GM10847 (cell line): ENCODE results near the gene ROCK2.

Source experiments
- POLR2A ChIP-seq: IDR thresholded peaks from 2 replicates; pipeline ENCODE4 v1.6.1; 2011; ENCODE audit not compliant: insufficient read length; ENCODE audit errors: extremely low read depth

The ROCK2 gene

DNA sequence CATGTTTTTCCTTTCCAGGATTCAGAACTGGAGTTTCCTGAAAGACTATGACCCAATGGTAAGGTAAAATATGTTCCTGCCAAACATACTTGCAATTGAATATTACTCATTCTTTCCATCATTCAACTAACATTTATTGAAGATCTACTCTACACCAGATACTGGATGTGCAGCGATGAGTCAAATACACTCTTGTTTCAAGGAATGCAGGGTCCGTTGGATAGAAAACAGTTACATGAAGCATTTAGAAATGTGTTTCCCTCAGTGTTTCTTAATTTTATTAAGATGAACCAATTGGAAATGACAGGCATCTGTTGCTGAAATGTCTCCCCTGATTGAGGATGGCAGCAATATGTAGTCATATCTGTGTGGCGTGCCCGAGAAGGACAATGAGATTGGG lies 203.9 kb downstream of the ROCK2 start:
- no peak for TF ChIP-seq POLR2A

DNA sequence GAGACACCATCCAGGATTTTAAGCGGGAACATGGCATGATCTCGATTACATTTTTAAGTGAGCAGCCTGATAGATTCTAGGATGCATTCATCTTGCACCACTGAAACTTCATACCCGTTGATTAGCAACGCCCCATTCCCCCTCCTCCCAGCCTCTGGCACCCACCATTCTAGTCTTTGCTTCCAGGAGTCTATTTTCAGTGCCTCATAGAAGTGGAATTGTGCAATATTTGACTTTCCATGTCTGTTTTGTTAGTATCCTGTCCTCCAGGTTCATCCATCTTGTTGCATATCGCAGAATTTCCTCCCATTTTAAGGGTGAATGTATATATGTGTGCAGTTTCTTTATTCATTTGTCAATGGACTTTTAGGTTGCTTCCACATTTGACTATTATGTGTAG lies 210.1 kb downstream of the ROCK2 start:
- no peak for TF ChIP-seq POLR2A

DNA sequence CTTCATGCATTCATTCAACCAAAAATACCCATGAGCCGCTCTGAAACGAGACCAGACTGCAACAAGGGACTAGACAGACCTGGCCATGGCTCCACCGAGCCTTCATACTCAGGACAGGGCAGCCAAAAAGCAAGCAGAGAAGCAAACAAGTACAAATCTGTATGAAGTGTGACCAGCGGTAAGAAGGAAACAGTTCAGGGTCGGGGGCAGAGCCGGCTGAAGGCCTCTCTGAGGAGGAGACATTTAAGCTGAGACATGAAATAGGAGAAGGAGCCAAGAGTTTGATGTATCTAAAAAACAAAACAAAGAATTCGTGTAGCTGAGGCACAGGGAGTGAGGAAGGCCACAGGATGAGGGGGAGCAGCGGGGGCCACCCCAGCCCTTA lies 210.5 kb downstream of the ROCK2 start:
- TF ChIP-seq POLR2A: no peak

DNA sequence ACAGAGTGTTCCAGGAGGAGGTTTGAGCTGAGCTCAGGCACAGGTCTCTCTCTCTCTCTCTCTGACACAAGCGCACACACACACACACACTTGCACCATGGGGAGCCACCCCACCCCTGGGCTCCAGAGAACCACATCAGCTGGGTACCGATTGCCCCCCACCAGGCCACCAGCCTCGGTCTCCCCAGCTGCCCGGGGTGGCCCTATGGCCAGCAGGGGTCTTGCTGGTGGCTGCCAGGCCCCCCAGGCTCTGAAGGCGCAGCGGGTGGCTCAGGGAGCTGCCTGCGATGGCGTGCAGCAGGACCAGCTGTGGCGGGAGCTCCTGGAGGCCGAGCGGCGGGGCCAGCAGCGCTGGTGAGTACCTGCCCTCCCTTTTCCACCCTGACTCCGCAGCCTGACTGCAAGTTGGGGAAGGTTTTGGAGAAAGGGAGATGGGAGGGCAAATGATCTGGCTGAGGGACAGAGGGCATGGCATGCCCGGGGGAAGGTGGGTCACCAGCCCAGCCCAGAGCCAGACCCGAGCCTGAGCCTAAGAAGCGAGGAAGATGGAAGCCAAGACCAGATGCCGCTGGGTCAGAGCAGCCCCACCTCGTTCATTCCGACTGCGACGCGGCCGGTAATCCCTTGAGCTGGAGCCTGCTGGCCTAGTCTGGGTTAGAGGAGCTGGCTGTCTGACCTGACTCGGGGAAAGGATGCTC lies 211.0 kb downstream of the ROCK2 start:
- TF ChIP-seq POLR2A: no peak

DNA sequence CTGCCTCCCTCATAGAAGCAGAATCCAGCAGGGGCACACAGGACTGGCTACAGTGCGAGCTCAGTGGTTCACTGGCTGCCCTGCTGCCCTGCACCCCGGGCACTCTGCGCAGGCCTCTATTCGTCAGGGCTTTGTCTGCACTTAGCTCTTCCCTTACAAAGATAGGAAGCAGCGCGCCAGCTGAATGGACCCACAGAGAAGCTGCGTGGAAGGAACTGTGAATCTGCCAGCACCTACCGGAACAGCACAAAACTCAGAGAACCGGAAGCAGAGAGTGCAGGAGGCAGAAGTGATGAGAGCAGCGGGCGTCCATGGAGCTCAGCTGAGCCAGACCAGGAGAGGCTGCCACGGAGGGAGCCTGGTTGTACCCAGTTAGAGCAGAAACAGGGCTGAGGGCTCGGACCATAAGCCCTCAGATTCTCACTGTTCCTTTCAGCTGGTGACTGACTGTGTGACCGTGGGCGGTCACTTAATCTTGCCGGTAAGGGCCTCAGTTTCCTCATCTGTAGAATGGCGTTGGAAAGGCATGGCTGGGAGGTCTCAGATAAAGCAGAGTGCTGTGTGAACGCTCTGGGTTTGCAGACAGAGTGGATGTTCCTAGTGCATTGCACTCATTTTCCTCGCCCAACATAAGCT lies 212.3 kb downstream of the ROCK2 start:
- no peak for TF ChIP-seq POLR2A

DNA sequence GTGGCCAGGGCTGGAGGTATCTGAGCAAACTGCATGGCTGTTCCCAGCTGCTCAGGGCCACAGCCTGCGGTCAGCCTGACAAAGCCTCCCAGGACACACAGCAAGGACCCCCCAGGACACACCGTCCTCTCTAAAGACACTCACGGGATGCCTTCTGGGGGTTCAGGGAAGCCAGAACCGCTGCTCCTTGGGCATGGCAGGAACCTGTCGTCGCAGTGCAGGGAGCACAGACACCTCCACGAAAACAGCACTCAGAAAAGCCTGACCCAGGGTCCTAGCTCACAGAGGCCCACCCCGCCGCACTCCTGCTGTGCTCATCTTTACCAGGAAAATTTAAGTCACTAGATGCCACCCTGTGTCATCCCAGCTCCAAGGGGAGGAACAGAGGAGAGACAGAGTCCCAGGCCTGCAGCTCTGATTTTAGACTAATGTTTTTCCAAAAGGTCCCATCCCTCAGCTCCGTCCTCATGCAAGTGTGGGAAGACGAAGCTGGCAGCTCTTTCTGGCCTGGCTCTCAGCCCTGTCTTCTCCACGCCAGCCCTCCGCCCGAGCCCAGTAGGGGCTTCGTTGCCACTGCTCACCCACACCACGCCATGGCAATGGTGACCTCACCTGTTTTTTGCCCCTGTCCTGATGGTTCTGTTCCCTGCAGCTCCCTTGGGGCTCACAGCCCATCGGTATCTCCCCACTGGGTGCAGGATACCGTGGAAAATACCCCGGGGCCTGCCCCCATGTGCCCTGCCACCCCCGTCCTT lies 213.1 kb downstream of the ROCK2 start:
- no peak for TF ChIP-seq POLR2A
